MM.1S (cell line): Measurements from ENCODE around the gene INSC.

Source experiments
- EZH2 ChIP-seq: fragments of 300-600 bp; sonication (generic); optimal IDR thresholded peaks from 2 replicates; pipeline ENCODE3; 2017; ENCODE audit warnings: low read depth, mild to moderate bottlenecking, antibody characterized with exemption, low read length, mixed read lengths
- TF ChIP-seq, protein P1 (sequence below): fragments of 300-600 bp; sonication (generic); IDR thresholded peaks from 2 replicates; pipeline ENCODE4 v1.5.1; 2016; ENCODE audit warnings: antibody characterized with exemption, low read length, mixed read lengths

DNA sequence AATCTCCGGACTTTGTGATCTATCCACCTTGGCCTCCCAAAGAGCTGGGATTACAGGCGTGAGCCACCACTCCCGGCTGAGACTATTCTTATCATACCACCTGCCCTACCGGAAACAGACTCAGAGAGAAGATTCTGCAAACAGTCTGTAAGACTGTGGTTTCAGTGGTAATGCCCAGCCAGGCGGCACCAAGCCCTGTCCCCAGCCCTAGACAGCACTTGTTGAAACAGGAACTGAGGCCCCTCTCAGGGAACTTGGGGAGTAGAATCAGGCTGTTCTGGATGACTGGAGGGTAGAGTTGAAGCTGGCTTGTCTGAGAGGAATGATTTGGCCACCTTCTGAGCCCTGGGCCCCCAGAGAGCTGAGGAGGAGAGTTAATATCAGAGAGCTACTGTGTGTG lies 1.3 kb upstream of the INSC start:
- TF ChIP-seq, protein P1, sequence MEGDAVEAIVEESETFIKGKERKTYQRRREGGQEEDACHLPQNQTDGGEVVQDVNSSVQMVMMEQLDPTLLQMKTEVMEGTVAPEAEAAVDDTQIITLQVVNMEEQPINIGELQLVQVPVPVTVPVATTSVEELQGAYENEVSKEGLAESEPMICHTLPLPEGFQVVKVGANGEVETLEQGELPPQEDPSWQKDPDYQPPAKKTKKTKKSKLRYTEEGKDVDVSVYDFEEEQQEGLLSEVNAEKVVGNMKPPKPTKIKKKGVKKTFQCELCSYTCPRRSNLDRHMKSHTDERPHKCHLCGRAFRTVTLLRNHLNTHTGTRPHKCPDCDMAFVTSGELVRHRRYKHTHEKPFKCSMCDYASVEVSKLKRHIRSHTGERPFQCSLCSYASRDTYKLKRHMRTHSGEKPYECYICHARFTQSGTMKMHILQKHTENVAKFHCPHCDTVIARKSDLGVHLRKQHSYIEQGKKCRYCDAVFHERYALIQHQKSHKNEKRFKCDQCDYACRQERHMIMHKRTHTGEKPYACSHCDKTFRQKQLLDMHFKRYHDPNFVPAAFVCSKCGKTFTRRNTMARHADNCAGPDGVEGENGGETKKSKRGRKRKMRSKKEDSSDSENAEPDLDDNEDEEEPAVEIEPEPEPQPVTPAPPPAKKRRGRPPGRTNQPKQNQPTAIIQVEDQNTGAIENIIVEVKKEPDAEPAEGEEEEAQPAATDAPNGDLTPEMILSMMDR = no peak
- TF ChIP-seq EZH2 = no peak
